Renal cortex interstitium (tissue), 15 donors: Measurements from ENCODE around the gene OPN3. TPM values are rescaled to one million over a fixed set of nuclear protein-coding genes. Genes with fewer than 3 reads are reported as not detected.
"Not testable (repeated sequence)": the region's sequence is repeated elsewhere in the genome, so short reads cannot be mapped to it uniquely, and the experiment has no call there.

Experiments used
- DNase-seq, 11 donors: peaks; one replicate each; pipeline ENCODE4 v3.0.0-alpha.2; 2013; ENCODE audit warnings: low read depth in 9 of 11, low spot score in 4 of 11; ENCODE audit errors: extremely low read depth in 1 of 11
- long read RNA-seq, 16 experiments: transcript quantifications; one replicate each; lab custom pipeline, GENCODE V29; 2026
- polyA plus RNA-seq, 3 donors: library from polyadenylated mRNA; unstranded; fragments of 120-200 nt; gene quantifications; one replicate each; pipeline ENCODE4 v1.2.1, GENCODE V29; 2013; ENCODE audit not compliant: insufficient read length in 3 of 3

The OPN3 gene
- 10 to 100 TPM; 38.1 to 41.7 (median 41.4) TPM for polyA plus RNA-seq
- long read RNA-seq, donor 1, transcript OPN3-206 (3 exons, 1,816 nt) = major isoform, 9 of 18 reads
- long read RNA-seq, donor 1, transcript OPN3-201 (4 exons, 2,620 nt) = minor isoform, 8 of 18 reads
- long read RNA-seq, donor 1, partial matches to known transcripts = 0 of 18 reads
- long read RNA-seq, donor 1, other reads (novel, unspliced or antisense) = 0 of 18 reads
- long read RNA-seq, donor 2, transcript OPN3-206 (3 exons, 1,816 nt) = major isoform, 8 of 18 reads
- long read RNA-seq, donor 2, transcript OPN3-201 (4 exons, 2,620 nt) = minor isoform, 7 of 18 reads
- long read RNA-seq, donor 2, partial matches to known transcripts = 0 of 18 reads
- long read RNA-seq, donor 2, other reads (novel, unspliced or antisense) = 0 of 18 reads
- long read RNA-seq, donor 3, transcript OPN3-201 (4 exons, 2,620 nt) = minor isoform, 14 of 44 reads
- long read RNA-seq, donor 3, transcript OPN3-206 (3 exons, 1,816 nt) = major isoform, 26 of 44 reads
- long read RNA-seq, donor 3, partial matches to known transcripts = 0 of 44 reads
- long read RNA-seq, donor 3, other reads (novel, unspliced or antisense) = 0 of 44 reads
- long read RNA-seq, donor 4, transcript OPN3-206 (3 exons, 1,816 nt) = minor isoform, 5 of 12 reads
- long read RNA-seq, donor 4, transcript OPN3-201 (4 exons, 2,620 nt) = major isoform, 6 of 12 reads
- long read RNA-seq, donor 4, partial matches to known transcripts = 0 of 12 reads
- long read RNA-seq, donor 4, other reads (novel, unspliced or antisense) = 0 of 12 reads
- long read RNA-seq, donor 5 = 0 reads
- long read RNA-seq, donor 6, transcript OPN3-201 (4 exons, 2,620 nt) = minor isoform, 5 of 18 reads
- long read RNA-seq, donor 6, transcript OPN3-206 (3 exons, 1,816 nt) = major isoform, 12 of 18 reads
- long read RNA-seq, donor 6, partial matches to known transcripts = 0 of 18 reads
- long read RNA-seq, donor 6, other reads (novel, unspliced or antisense) = 0 of 18 reads
- long read RNA-seq, donor 7, transcript OPN3-206 (3 exons, 1,816 nt) = major isoform, 20 of 36 reads
- long read RNA-seq, donor 7, transcript OPN3-201 (4 exons, 2,620 nt) = minor isoform, 15 of 36 reads
- long read RNA-seq, donor 7, partial matches to known transcripts = 0 of 36 reads
- long read RNA-seq, donor 7, other reads (novel, unspliced or antisense) = 0 of 36 reads
- long read RNA-seq, donor 8, transcript OPN3-206 (3 exons, 1,816 nt) = major isoform, 19 of 58 reads
- long read RNA-seq, donor 8, transcript OPN3-201 (4 exons, 2,620 nt) = minor isoform, 13 of 58 reads
- long read RNA-seq, donor 8, partial matches to known transcripts = 15 of 58 reads
- long read RNA-seq, donor 8, other reads (novel, unspliced or antisense) = 10 of 58 reads
- long read RNA-seq, donor 9, transcript OPN3-206 (3 exons, 1,816 nt) = major isoform, 10 of 17 reads
- long read RNA-seq, donor 9, partial matches to known transcripts = 0 of 17 reads
- long read RNA-seq, donor 9, other reads (novel, unspliced or antisense) = 0 of 17 reads
- long read RNA-seq, donor 10, transcript OPN3-206 (3 exons, 1,816 nt) = major isoform, 18 of 28 reads
- long read RNA-seq, donor 10, transcript OPN3-201 (4 exons, 2,620 nt) = minor isoform, 6 of 28 reads
- long read RNA-seq, donor 10, partial matches to known transcripts = 0 of 28 reads
- long read RNA-seq, donor 10, other reads (novel, unspliced or antisense) = 0 of 28 reads
- long read RNA-seq, donor 11, transcript OPN3-206 (3 exons, 1,816 nt) = minor isoform, 5 of 16 reads
- long read RNA-seq, donor 11, transcript OPN3-201 (4 exons, 2,620 nt) = major isoform, 9 of 16 reads
- long read RNA-seq, donor 11, partial matches to known transcripts = 0 of 16 reads
- long read RNA-seq, donor 11, other reads (novel, unspliced or antisense) = 0 of 16 reads
- long read RNA-seq, donor 12, transcript OPN3-201 (4 exons, 2,620 nt) = major isoform, 5 of 15 reads
- long read RNA-seq, donor 12, partial matches to known transcripts = 5 of 15 reads
- long read RNA-seq, donor 12, other reads (novel, unspliced or antisense) = 0 of 15 reads
- long read RNA-seq, donor 13, transcript OPN3-201 (4 exons, 2,620 nt) = minor isoform, 14 of 44 reads
- long read RNA-seq, donor 13, transcript OPN3-206 (3 exons, 1,816 nt) = major isoform, 28 of 44 reads
- long read RNA-seq, donor 13, partial matches to known transcripts = 0 of 44 reads
- long read RNA-seq, donor 13, other reads (novel, unspliced or antisense) = 0 of 44 reads
- long read RNA-seq, donor 14, transcript OPN3-206 (3 exons, 1,816 nt) = minor isoform, 9 of 26 reads
- long read RNA-seq, donor 14, transcript OPN3-201 (4 exons, 2,620 nt) = major isoform, 11 of 26 reads
- long read RNA-seq, donor 14, partial matches to known transcripts = 6 of 26 reads
- long read RNA-seq, donor 14, other reads (novel, unspliced or antisense) = 0 of 26 reads
- long read RNA-seq, donor 15, transcript OPN3-206 (3 exons, 1,816 nt) = major isoform, 5 of 8 reads
- long read RNA-seq, donor 15, partial matches to known transcripts = 0 of 8 reads
- long read RNA-seq, donor 15, other reads (novel, unspliced or antisense) = 0 of 8 reads
- long read RNA-seq, donor 16, transcript OPN3-206 (3 exons, 1,816 nt) = major isoform, 48 of 93 reads
- long read RNA-seq, donor 16, transcript OPN3-201 (4 exons, 2,620 nt) = minor isoform, 36 of 93 reads
- long read RNA-seq, donor 16, partial matches to known transcripts = 6 of 93 reads
- long read RNA-seq, donor 16, other reads (novel, unspliced or antisense) = 0 of 93 reads

GRCh38 chr1:241640149-241640866 is at the start of gene OPN3, which contains the start of gene CHML:
OPN3 (minus strand) TSS chr1:241640369; CDS start chr1:241640254, 115 bp downstream.
CHML (minus strand) TSS chr1:241640369; CDS start chr1:241635766, 4,603 bp downstream.
- peak; percentile 33 to 89 (median 82) for DNase-seq

- DNase-seq = no peak
Measured at GRCh38 chr1:241688940-241689368, 48.8 kb upstream of the OPN3 start.

- DNase-seq = no peak
Measured at GRCh38 chr1:241684108-241684507, 43.9 kb upstream of the OPN3 start.

- DNase-seq = no peak
Measured at GRCh38 chr1:241682921-241683320, 42.8 kb upstream of the OPN3 start.

- not testable (repeated sequence) for DNase-seq
Measured at GRCh38 chr1:241681861-241682448, 41.8 kb upstream of the OPN3 start.

GRCh38 chr1:241679961-241680360 is 39.8 kb upstream of the OPN3 start:
- DNase-seq = no peak

- no peak for DNase-seq
Measured at GRCh38 chr1:241679404-241679803, 39.2 kb upstream of the OPN3 start.

GRCh38 chr1:241678536-241678935 is 38.4 kb upstream of the OPN3 start:
- no peak for DNase-seq

GRCh38 chr1:241677201-241677600 is 37.0 kb upstream of the OPN3 start:
- no peak for DNase-seq

- no peak for DNase-seq
Measured at GRCh38 chr1:241675983-241676382, 35.8 kb upstream of the OPN3 start.

GRCh38 chr1:241674805-241675384 is 34.7 kb upstream of the OPN3 start:
- no peak for DNase-seq

- DNase-seq = no peak
Measured at GRCh38 chr1:241672301-241672700, 32.1 kb upstream of the OPN3 start.

GRCh38 chr1:241666419-241666818 is 26.2 kb upstream of the OPN3 start:
- no peak for DNase-seq

- DNase-seq = no peak
Measured at GRCh38 chr1:241660424-241660972, 20.3 kb upstream of the OPN3 start.
